ENCODE data around the gene MUC6.

Gene MUC6

GRCh38 chr11:1003159-1003558 lies 33.4 kb downstream of the MUC6 start:
- DNase-seq = no peak

GRCh38 chr11:1002406-1002984 lies 34.0 kb downstream of the MUC6 start:
- DNase-seq = no peak

- no peak for DNase-seq
These were observed 34.7 kb downstream of the MUC6 start for GRCh38 chr11:1001617-1002405.

DNA sequence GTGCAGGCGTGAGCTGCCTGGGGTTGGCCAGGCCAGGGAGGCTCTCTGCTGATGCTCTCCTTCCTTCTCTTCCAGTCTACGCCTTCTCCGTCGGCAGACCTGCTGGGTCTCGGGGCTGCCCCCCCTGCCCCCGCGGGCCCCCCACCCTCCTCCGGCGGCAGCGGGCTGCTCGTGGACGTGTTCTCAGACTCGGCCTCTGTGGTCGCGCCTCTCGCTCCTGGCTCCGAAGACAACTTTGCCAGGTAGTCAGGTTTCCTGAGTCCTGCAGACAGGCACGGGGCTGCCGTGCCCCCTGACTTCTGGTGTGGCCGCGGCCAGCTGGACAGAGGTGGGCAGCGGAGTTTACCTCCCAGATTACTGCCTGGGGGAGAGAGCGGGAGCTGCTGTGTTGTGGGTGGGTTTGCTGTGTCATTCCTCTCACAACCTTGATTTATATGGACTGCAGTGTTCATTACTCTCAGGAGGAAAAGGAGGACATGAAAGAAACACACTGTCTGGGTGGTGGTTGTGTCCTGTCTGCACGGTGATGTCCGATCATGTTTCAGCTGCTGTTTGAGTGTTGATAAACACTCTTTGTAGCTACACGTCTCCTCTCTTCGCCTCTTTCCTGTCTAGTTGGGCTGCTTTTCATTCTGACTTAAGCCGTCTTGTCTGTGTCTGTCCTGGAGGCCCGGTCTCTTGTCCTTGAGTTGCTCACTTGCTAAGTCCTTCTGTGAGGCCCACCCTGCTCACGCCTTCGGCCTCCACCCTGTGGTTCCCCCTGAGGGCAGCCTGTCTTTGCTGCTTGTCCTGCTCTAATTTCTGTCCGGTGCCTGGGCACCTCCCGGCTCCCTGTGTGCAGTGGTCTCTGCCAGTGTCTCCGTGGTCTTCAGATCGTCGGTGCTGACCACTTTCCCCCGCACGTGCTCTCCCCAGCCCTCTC lies 35.9 kb downstream of the MUC6 start:
- DNase-seq = no peak

DNA sequence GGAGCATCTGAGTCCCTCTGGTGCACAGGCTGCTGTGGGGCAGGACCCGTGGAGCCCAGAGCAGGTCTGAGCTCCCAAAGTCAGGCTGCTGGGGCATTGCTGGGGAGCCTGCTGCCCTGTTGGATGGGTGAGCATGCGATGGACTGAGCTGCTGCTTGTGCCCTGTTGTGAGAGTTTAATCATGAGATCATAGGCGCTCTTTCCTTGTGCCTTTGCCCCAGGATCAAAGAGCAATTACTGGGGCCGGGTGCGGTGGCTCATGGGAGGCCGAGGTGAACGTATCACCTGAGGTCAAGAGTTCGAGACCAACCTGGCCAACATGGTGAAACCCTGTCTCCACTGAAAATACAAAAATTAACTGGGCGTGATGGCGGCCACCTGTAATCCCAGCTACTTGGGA lies 37.5 kb downstream of the MUC6 start:
- no peak for DNase-seq

DNA sequence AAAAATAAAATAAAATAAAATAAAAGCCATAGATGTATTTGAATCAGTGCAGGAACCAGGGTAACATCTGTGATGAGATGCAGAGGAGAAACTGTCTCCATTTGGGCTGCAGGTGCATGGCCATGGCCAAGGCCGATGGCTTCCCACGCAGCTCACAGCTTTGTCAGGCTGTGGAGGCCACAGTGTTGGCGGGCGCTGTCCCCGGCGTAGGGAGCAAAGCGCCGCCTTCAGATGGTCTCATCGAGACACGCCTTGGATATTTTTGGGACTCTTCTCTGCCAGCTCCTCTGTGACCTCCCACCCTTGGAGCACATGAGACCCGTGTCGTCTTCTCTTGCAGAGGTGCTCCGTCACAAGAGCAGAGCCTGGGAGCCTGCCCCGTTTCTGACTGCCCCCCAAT lies 38.6 kb downstream of the MUC6 start:
- no peak for DNase-seq

GRCh38 chr11:996681-997080 lies 39.8 kb downstream of the MUC6 start:
- DNase-seq = no peak

GRCh38 chr11:995752-996420 lies 40.6 kb downstream of the MUC6 start:
- DNase-seq = no peak

- no peak for DNase-seq
These were observed 41.3 kb downstream of the MUC6 start for GRCh38 chr11:995044-995751.

DNA sequence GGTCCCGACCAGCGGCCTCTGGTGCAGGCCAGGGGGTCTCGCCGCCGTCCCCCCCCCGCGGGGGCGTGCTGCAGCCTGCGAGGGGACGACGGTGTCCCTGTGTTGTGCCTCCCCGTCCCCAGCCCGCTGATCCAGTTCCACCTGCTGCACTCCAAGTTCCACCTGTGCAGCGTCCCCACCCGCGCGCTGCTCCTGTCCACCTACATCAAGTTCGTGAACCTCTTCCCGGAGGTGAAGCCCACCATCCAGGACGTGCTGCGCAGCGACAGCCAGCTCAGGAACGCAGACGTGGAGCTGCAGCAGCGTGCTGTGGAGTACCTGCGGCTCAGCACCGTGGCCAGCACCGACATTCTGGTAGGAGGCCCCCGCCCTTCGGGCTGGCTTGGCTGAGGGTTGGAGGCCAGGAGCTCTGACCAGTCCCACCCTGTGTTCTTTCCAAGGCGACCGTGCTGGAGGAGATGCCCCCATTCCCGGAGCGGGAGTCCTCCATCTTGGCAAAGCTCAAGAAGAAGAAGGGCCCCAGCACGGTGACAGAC lies 42.8 kb downstream of the MUC6 start:
- no peak for DNase-seq

- DNase-seq = no peak
These were observed 43.9 kb downstream of the MUC6 start for GRCh38 chr11:992577-992976.

DNA sequence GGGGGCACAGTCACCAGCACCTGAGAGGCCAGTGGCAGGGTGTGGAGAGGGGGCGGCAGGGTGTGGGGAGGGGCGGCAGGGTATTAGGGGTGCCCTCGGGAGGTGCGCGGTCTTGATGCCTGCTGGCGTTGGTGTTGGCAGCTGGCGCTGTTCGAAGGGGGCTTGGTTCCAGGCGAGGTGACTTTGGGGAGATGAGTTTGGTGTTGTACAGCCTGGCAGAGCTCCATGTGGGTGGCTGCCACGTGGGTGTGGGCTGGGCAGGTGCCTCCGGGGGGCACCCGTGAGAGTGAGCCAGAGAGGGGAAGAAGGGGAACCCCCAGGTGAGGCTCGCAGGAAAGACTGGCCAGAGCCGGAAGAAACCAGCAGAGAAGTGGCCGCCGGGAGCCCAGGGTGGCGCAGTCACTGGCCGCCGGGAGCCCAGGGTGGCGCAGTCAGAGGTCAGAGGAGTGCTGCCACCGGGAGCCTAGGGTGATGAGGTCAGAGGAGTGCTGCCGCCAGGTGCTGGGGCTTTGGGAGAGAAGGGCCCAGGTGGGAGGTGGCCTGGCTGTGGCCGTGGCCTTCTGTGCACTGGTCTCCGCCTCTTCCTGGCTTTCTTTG lies 44.7 kb downstream of the MUC6 start:
- no peak for DNase-seq

- DNase-seq = no peak
These were observed 45.5 kb downstream of the MUC6 start for GRCh38 chr11:991034-991433.

DNA sequence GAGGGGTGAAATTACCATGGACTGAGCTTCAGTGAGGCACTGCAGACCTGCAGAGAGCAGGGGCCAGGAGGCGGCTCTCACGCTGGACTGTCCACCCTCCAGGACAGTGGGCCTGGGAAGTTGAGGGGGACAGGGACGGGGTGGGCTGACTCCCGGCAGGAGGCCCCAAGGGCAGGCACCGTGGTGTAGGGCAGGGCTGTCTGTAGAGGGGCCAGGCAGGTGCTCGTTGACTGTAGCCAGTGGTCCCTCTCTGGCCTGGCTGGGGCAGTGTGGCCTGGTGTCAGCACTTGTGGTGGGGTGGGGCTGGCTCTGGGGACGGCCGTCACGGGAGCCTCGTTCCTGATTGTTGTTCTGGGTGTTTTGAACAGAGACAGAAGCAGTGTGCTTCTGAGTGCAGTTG lies 46.4 kb downstream of the MUC6 start:
- no peak for DNase-seq

- no peak for DNase-seq
These were observed 48.8 kb downstream of the MUC6 start for GRCh38 chr11:987671-988070.

GRCh38 chr11:986952-987305 lies 49.6 kb downstream of the MUC6 start:
- no peak for DNase-seq

- no peak for DNase-seq
These were observed 50.1 kb downstream of the MUC6 start for GRCh38 chr11:986270-986951.

- no peak for DNase-seq
These were observed 50.7 kb downstream of the MUC6 start for GRCh38 chr11:985848-986247.

- DNase-seq = no peak
These were observed 51.1 kb downstream of the MUC6 start for GRCh38 chr11:985406-985805.

DNA sequence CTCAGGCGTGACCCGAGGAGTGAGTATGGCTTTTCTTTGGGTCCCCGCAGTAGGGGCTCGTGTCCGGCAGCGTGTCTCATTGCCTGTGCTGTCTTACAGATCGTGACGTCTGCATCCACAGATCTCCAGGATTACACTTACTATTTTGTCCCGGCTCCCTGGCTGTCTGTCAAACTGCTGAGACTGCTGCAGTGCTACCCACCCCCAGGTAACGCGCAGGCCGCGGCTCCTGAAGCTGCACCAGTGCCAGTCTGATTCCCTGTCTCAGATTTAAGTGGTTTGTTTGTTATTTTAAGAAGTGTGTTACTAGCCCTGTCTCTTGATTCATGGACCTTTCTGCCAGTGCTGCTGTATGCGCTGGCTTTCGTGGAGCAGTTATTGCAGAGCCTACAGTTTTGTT lies 52.0 kb downstream of the MUC6 start:
- no peak for DNase-seq

DNA sequence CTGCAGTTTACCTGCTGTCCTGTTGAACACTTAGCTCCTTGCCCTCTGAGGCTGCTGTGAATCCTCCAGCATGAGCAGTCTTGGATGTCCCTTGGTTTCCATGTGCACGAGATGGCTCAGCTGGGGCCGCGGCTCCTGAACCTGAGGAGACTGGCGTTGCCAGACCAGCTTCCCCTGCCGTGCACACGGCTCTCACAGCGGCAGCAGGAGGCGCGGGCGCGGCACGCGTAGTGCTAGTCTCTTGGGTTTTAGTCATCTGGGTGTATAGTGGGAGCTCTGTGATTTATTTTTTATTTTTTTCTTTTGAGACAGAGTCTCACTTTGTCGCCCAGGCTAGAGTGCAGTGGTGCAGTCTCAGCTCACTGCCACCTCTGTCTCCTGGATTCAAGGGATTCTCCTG lies 54.8 kb downstream of the MUC6 start:
- DNase-seq = no peak

Measured in EL (cell line).